NCI-H1048 (cell line): ENCODE results near the gene RNF224.

Source experiments
- DNase-seq: peaks from one replicate; lab custom pipeline; 2025; lab: John Stamatoyannopoulos, UW

Gene RNF224

DNA sequence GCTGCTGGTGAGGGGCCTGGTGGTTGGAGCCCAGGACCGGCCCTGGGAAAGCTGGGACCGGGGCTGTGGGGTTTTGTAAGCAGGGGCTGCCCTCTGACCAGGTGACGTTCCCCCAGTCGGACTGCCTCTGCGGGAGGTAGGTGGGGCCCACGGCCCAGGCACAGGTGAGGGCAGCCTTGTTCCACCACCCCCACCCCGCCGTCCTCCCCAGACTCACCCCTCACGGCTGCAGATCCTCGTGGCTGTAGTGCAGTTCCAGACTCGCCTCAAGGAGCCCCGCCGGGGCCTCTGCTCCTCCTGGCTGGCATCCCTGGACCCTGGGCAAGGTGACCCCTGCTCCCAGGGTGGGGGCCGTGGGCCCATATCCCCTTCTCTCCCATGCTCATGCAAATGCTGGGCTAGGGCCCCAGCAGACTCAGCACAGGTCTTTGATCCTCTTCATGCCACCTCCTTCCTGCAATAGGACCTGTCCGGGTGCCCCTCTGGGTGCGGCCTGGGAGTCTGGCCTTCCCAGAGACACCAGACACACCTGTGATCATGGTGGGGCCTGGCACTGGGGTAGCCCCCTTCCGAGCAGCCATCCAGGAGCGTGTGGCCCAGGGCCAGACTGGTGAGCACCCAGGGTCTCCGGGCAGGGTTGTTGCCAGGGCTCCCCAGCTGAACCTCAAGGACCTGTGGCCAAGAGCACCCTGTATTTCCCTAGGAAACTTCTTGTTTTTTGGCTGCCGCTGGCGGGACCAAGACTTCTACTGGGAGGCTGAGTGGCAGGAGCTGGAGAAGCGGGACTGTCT lies 11.9 kb upstream of the RNF224 start:
- no peak for DNase-seq

DNA sequence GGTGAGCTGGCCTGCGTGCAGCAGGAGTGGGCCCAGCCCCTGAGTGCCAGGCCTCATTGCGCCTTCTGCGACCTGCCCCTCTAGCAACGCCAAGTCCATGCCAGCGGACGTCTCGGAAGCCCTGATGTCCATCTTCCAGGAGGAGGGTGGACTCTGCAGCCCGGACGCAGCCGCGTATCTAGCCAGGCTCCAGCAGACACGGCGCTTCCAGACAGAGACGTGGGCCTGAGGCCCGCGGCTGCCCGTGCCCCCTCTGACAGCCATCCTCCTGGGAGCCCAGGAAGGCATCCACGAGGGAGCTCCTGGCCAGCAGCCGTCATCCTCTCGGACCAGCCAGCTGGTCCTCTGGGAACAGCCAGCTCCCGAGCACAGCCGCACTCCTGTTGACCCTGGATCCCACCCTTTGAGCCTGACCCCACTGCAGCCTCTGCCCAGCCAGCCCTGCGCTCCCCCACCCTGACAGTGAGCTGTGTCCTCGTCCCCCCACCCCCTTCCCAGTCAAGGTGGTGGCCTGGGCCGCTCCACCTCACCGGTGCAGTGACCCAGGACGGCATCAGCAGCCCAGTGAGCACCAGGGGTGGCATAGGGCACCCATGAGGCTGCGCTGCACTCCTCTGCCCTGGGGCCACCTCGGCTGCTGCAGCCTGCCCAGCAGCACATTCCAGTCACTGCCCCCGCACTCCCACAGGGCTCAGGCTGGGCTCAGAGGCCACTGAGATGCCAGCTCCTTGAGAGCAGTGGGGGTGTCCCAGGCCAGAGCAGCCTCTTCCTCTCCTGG lies 10.9 kb upstream of the RNF224 start:
- DNase-seq = no peak

DNA sequence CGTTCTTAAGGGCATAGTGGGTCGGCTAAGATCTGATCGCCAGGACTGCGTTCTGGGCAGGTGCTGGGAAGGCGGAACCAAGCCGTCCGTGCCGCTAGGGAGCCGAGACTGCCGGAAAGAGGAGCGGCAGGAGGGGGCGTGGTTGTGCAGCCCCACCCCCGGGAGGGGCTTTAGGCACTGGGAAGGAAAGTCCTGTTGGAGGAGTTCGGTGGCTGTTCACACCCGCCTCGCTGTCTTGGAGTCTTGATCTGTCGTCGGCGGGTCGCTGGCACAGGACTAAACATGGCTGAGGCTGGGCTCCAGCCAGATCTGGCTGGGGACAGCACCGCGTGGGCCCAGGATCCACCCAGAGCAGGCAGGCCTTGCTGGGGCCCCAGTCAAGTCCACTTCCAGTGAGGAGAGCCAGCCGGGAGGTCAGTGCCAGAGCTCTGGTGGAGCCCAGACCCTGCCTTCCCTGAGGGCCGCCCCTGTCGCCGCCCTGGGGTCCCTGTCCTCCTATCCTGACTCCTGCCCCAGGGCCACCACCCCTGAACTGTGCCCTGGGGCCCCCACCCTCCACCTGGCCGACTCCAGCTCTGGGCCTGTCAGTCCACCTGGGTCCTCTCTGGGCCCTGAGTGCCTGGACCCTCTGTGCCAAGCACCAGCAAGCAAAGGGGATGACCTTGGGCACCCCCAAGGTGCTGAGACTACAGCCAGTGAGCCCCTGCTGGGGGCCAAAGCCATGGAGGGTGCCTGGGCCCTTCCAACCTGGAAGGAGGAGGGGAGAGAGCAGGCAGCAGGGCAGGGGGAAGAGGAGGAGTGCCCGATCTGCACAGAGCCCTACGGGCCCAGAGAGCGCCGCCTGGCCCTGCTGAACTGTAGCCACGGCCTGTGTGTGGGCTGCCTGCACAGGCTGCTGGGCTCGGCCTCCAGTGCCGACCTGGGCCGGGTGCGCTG lies 9.8 kb upstream of the RNF224 start:
- DNase-seq = peak; percentile 48

DNA sequence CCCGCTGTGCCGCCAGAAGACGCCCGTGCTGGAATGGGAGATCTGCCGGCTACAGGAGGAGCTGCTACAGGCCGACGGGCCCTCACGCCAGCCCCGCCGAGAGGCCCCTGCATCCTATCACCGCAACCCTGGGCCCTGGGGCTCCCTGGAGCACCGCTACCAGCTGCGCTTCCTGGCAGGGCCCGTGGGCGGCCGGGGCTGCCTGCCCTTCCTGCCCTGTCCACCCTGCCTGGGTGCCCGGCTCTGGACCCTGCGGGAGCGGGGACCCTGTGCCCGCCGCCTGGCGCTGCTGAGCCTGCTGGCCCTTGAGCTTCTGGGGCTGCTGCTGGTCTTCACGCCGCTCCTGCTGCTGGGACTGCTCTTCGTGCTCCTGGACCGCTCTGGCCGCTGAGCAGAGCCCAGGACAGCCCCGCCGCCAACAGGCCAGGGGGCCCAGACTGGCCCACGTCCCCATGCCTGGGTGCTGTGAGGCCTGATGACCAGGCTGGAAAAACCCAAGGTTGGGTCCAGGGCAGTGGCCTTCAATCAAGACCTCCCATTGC lies 9.0 kb upstream of the RNF224 start:
- DNase-seq = no peak

DNA sequence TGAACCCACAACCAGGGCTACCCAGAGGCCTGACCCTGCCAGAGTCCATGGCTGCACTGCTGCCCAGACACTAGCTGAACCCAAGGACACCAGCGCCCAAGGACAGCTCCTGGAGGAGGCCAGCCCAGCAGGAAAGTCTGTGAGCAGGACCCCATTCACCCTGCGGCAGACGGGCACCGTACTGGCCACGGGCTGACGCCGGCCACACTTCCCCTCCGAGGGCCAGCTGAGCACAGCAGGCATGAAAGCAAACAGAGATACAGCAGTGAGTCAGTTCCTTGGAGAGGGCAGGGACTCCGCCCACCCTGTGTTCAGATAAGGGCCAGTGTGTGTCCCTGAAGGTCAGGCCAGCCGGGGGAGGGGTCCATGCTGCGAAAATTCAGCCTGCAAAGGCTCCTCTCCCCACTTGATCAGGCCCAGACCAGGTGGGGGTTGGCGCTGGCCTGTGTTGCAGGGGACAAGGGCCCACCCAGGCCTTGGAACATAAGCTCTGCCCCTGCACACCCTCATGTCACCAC lies 8.5 kb upstream of the RNF224 start:
- no peak for DNase-seq

DNA sequence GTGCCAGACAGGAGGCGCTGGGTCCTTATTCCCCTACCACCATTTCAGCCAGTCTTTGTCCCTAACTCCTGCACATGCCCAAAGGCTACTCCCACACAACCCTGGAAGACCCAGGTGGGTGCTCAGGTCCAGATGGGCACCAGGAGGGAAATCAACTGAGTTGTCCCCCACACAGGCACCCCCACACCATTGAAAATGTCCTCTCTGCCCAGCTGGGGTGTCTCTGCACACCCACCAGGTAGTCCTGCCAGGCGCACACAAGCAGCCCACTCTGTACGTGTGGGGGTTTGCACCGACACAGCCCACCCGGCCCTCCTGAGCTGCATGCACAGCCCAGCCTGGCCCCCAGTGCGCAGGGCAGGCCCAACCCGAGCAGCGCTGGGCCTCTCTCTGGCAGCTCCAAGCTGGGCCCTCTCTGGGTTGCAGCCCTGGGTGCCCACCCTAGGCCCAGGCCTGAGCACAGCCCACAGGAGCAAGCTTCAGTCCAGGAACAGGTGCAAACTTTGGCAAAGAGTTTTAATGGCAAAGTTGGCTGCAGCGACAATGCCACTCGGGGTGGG lies 7.5 kb upstream of the RNF224 start:
- no peak for DNase-seq

DNA sequence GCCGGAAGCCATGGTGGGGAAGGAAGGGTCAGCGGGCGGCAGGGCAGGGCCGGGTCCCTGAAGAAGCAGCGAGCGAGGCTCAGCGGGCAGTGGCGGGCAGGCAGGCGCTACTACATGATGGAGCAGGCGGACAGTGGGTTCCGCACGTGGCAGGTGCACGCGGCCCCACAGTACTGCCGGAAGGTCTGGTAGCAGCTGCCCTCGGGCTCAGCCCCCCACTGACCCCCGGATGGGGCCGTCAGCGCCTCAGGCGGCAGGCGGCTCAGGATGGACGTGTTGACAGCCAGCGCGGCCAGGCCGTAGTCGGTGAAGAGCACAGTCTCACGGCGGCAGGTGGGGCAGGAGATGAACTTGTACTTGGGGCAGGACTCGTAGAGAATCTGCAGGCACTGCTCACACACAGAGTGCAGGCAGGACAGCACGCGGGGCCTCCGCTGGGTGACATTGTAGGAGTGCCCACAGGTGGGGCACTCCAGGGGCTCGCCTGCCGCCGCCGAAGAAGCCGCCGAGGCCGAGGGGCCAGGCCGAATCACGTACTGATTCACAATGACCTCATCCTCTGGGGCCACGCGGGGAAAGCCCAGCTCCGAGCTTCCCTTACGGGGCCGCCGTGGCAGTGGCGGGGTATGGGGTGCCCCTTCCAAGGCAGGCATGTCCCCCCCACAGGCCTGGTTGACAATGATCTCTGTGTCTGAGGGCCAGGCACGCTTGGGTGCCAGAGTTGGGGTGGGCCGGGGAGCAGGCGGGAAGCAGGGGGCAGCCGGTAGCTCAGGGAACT lies 6.8 kb upstream of the RNF224 start:
- DNase-seq = no peak

DNA sequence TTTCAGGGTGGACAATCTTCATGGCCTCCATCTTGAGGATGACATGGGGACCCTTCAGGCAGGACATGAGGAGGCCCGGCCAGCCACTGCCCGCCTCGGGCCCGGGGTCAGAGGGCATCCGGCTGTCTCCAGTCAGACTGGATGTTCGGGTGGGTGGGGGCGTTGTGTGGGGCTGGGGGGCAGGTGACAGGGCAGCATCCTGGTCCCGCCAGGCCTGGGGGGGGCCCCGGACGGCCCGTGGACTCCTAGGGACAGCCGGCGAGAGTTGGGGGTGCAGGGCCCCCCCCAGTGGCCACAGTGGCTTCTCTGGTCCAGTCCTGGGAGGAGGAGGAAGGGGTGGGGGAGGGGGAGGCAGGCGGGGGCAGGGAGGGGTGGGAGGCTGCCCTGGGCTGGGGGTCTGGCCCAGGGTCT lies 6.2 kb upstream of the RNF224 start:
- no peak for DNase-seq

DNA sequence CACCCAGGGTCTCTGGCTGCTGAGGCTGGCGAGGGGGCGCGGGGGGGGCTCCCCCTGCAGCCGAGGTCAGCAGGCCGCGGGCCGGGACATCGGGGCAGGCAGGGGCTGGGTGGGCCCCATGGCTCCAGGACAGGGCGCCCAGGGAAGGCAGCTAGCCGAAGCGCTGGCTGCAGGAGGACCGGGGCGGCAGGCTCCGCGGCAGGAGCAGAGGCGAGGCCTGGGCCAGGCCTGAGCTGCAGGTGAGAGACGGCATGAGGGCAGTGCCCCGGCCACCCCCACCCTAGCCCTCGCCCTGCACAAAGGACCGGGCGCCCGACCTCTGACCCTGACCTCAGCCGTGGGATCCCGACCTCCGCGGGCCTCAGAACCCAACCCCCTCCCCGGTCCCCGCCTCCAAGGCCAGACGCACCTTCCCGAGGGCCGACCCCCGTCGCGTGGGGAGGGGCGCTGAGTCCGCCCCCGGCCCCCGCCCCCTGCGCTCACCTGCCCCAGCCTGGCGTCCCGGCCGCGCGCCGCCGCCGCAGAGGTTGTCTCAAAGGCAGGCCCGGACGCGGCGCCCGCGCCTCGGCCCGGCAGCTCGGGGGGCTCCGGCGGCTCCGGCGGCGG lies 5.7 kb upstream of the RNF224 start:
- DNase-seq = no peak

DNA sequence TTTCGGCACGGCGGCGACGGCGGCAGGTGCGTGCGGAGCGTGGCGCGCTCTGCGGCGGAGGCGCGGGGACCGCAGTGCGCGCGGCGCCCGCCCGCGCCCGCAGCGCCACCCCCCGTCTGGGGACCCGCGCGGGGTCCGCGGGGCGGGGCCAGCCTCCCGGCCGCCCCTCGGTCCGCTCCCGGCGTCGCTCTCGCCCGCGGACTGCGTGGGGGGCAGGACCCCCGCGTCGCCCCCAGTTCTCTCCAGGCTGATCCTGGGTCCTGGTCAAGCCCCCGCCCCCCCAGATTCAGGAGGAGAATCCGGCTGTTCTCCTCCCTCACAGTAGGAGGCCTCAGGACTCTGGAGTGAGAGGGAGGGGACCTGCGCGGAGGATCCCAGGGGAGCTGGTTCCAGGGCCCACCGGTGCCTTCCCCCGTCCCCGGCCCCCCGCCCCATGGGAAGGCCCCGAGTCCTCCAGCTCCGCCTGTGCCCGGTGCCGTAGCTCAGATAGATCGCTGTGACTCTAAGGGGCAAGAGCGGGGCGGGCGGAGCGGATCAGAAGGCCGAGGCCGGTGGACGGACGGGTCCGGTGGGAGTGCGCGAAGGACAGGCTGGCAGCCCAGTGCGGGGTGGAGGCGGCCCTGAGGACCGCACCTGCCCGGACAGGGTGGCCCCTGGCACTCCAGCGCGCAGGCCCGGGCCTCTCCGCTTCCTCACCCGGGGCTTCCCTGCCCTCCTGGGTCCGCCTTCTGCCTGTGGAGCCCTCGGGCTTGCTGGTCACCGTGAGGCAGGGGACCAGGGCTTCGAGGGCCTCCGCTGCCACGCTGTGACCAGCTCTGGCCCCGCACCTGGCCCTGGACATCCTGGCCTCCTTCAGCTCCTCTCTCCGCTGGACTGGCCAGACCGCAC lies 4.9 kb upstream of the RNF224 start, which contains the start of gene RNF208:
TSS of gene RNF208 (minus strand) at position 51 of the 888 bp plus-strand sequence. CDS start 1,028 bp downstream, outside the sequence.
- DNase-seq = no peak

DNA sequence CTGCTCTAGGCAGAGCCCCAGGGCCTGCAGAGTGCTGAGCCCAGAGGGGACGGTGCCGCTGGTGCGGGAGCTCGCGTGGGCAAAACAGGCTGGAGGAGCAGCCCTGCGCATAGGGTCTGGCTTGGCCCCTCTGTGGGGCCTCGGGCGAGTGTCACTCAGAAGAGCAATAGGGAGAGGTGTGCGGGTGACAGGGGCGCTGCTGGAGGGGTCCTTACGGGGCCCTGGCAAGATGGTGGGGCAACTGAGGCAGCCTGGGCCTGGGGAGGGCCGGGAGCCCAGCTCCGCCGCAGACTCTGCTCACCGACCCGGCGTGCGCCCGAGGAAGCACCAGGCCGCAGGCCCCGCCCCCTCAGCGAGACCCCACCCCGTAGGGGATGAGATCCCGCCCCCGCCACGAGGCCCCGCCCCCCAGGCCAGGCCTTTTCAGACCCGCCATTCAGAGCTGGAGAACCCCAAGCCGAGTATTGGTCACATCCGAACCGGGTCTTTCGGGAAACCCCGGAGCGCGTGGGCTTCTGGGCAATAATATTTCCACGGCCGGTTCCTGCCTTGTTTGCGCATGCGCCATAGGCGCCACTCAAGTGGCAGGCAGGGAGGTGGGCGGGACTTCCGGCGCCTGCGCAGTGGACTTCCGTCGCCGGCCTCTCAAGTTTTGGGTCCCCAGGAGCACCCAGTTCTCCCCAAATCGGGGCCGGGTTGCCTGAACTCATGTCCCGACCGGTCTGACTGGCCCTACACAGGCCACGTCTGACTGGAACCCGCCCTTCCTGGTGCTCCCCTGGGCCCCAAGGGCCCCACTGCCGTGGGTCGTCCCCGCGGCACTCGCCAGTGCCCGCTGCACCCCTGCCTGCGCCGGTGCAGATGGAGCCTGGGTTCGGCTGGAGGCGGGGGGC lies 4.0 kb upstream of the RNF224 start:
- peak; percentile 94 for DNase-seq

DNA sequence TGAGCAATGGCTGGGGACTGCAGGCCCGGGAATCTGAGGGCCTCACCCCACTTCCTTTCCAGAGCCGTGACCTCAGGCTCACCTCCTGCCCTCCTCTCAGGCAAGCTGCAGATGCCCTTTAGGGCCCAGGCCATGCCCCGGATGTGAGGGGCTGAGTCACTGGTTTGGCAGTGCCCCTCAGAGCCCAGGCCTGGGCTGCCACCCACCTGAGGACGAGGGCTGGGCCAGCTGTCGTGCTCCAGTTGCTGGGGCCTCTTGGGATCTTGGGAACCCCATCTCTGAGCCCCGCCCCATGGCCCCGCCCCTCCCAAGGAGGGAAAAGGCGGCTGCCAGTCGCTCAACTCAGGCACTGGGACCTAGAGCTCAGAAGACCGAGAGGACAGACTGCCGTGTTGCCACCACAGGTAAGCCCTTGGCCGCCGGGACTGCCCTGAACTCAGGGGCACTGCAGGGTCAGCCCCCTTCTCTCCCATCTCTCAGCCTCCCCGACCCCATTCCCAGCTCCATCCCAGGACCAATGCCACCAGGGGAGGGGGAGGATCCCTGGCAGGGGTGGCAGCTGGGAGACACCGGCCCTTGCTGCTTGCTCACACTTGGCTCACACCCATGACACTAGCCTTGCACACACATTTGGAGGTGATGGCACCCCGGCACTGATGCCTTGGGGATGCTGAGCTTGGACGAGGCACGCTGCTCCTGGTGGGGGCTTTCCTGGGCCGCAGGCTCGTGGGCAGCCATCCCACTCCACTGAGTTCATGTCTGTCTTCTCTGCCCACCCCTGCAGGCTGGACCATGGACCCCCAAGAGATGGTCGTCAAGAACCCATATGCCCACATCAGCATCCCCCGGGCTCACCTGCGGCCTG lies 2.2 kb upstream of the RNF224 start, which contains the start of gene CYSRT1:
TSS of gene CYSRT1 (plus strand) at position 345 of the 865 bp plus-strand sequence. CDS start at position 793, 448 bp downstream.
- DNase-seq = no peak

DNA sequence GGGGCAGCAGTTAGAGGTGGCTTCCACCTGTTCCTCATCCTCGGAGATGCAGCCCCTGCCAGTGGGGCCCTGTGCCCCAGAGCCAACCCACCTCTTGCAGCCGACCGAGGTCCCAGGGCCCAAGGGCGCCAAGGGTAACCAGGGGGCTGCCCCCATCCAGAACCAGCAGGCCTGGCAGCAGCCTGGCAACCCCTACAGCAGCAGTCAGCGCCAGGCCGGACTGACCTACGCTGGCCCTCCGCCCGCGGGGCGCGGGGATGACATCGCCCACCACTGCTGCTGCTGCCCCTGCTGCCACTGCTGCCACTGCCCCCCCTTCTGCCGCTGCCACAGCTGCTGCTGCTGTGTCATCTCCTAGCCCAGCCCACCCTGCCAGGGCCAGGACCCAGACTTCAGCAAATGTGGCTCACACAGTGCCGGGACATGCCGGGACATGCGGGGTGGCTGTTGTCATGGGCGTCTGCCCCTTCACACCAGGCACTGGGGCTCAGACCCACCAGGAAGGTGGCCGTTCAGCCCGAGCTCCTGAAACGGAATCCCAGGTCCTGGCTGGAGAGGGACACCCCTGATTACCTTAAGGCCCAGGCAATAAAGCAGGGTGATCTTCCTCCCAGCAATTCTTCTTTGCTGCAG lies 1.5 kb upstream of the RNF224 start:
- DNase-seq = no peak

DNA sequence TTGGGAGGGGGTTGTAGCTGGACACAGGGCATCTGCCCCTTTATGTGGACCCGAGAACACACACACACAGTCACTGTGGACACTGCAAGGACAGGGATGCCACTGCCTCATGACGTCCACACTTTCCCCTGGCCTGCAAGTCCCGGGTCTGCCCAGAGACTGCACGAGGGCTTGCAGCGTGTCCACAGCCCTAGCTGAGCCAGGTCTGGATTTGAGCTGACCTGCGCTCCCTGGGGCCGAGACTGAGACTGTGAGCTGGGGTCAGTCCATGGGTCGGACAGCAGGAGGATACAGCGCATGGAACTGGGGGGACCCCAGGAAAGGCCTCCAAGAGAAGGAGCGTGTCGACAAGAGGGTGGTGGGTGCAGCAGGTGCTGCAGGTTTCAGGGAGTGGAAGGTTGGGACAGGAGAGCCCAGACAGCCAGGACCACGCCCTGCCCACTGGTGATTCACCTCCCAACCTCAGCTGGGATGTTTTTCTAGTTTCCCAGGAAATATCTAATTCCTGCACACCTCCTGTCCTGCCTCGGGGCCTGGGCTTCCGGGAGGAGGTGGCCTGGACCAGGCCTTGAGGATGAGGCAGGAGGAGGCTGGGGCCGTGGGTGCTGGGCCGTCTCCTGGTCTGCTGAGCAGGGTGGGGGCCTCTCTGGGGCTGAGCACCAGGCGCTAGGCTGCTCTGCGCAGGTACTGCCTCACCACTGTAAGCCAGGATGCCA lies 806 bp upstream of the RNF224 start:
- DNase-seq = no peak

DNA sequence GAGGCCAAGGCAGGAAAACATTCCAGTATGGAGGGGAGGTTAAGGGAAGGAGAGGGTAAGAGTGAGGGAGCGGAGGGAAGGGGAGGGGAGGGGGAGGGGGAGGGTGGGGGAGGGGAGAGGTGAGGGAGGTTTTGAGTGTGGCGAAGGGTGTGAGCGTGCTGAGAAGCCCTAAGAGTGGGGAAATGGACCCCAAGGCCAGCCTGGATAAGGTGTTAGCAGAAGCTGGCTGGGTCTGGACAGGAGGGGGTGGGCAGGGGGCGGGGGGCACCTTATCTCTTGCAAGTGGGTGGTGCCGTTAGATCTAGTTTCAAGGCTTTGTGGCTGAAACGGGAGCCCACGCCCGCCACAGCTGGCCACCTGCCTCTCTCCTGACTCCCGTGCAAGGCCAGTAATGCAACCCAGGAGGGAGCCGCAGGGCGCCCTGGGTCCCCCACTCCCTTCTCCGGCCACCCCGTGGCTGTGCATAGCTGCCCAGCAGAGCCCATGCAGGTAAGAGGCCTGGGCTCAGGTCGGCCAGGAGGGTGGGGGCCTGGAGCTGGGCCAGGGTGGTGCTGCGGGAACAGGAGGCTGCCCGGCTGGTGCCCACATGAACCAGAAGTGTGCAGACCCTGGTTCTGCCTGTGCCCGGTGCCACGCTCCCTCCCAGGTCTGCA lies 677 bp downstream of the RNF224 start:
- no peak for DNase-seq
